HL-60/S4 treated with phorbol 12-myristate 13-acetate at 8.2 ng/mL for 4 days and 3 days (cell line): Measurements from ENCODE around the gene ANKLE2.
"Not testable (repeated sequence)": the region's sequence is repeated elsewhere in the genome, so short reads cannot be mapped to it uniquely, and the experiment has no call there.

Experiments used
- in situ Hi-C: fragments of 300-500 bp; cut with MboI; formaldehyde crosslinking; loops from 2 replicates; pipeline ENCODE4 v1.15.0; 2022; ENCODE audit warnings: low sequenced_read_pairs

The ANKLE2 gene

DNA sequence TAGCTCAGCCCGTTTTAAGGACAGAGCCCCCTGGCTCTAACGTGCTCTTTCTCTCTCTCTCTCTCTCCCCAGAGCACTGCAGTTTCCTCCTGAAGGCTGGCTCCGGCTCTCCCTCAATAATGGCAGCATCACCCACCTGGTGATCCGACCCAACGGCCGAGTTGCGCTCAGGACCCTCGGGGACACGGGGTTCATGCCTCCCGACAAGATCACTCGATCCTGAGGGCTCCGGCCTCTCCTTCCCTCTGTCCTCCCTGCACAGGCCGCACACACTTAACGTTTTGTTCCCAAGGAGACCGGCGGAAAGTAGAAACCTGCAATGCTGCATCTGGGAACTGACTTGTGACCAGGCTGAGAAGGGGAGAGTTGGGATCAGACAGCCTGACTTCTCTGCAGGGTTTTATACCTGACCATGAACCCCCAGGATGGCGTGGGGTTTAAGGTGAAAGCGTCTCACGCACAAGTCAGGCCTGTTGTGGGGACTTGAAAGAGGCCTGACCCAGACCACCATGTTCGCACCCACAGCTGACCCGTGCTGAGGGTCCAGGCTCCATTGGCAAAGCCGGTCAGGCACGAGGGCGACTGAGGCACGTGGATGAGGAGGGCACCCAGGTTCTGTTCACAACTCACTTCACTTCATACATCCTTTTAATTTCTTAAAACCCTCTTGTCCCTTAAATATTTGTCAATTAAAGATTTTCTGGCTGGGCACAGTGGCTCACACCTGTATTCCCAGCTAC, 40.9 kb downstream of the ANKLE2 start:
- in situ Hi-C loops = no loop called here

GRCh38 chr12:132719954-132720324, 41.7 kb downstream of the ANKLE2 start:
- in situ Hi-C loops = no loop called here

GRCh38 chr12:132719141-132719953, 42.3 kb downstream of the ANKLE2 start:
- in situ Hi-C loops = no loop called here

DNA sequence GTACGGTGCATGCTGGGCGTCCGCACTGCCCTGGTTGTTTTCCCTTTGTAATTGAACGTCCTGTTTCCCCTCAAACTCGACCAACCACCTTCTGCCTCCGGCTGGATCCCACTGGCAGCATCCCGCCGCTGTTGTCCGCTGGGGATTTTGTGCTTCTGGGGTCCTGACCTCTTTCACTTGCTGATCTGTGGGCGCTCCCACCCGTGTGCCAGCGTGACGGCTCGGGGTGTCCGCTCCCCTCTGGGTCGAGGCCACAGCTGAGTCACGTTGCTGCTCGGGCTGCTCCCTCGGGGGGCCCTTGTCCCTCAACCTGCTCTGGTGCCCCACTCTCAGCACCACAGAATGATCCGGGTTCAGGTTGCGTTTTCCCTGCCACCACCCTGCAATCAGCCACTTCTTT, 43.0 kb downstream of the ANKLE2 start:
- in situ Hi-C loops = no loop called here

- in situ Hi-C loops = no loop called here
These were observed 43.9 kb downstream of the ANKLE2 start for GRCh38 chr12:132717531-132718387.

- in situ Hi-C loops = no loop called here
These were observed 44.6 kb downstream of the ANKLE2 start for GRCh38 chr12:132717011-132717410.

- in situ Hi-C loops = no loop called here
These were observed 45.3 kb downstream of the ANKLE2 start for GRCh38 chr12:132716356-132716755.

DNA sequence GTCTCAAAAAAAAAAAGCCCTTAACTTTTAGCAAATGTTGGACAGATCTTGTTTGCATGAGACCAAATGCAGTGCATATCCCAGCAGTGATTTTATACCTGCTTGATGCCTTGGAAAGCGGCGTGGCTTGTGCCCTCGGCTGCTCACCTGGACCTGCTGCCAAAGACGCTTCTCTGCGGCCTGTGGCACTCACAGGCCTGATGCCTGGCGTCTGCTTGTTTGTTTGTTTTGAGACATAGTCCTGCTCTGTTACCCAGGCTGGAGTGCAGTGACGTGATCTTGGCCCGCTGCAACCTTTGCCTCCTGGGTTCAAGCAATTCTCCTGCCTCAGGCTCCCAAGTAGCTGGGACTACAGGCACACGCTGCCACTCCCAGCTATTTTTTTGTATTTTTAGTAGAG, 45.8 kb downstream of the ANKLE2 start:
- in situ Hi-C loops = no loop called here

DNA sequence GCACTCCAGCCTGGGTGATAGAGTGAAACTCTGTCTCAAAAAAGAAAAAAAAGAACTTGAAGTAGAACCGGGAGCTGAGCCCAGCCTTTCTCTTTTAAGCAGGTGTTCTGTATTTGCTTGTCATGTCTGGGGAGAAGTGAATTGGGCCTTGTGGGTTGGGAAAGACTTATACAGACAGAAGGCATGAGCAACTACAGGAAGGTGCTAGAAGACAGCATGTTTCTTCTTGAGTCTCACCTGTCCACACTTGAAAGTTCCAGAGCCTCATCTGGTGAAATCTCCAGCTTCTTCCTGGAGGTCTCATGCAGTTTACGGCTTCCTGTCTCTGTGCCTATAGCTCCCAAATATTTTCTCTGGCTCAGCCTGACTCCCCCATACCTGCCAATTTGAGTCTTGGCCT, 48.5 kb downstream of the ANKLE2 start:
- in situ Hi-C loops = no loop called here

GRCh38 chr12:132711080-132711843, 50.4 kb downstream of the ANKLE2 start:
- in situ Hi-C loops = no loop called here

- in situ Hi-C loops = no loop called here
These were observed 51.1 kb downstream of the ANKLE2 start, which contains the start of gene PGAM5 for GRCh38 chr12:132710405-132711079. PGAM5 (plus strand) TSS chr12:132710842; CDS start chr12:132710877, 35 bp downstream.

GRCh38 chr12:132710043-132710404, 51.6 kb downstream of the ANKLE2 start:
- in situ Hi-C loops = no loop called here

DNA sequence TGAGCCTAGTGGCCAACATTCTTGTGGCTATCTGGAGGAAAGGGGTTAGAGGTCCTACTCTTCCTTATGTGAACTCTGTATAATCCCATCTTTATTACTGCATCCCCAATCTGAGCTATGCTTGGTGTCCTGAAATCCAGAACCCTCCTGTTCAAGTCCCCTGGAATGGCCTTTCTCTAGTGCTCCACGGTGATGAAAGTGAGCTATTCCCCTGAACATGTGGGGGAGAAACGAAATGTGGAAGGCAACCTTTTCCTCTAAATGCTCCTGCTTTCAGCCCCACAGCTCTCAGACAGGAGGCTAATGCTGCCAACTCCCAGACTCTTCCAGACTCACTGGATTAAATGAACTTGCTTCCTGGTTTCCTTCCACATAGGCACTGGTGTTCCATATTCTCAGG, 53.5 kb downstream of the ANKLE2 start:
- in situ Hi-C loops = no loop called here

DNA sequence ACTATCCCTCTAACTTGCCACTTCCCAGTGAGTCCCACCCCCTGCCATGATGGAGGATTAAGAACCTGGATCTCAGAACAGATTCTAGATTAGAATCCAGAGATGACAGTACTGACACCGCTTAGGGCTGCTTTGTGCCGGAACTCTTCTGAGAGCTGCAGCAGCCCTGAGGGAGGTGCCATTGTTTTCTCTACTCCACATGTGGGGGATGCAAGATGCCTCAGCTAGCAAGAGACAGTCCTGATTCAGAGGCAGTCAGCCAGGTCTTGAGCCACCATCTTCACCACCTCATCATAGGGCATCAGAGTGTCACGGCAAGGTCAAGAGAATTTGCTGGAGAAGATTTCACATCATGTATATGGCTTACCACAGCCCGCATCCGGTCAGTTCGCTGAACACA, 54.4 kb downstream of the ANKLE2 start:
- in situ Hi-C loops = no loop called here

DNA sequence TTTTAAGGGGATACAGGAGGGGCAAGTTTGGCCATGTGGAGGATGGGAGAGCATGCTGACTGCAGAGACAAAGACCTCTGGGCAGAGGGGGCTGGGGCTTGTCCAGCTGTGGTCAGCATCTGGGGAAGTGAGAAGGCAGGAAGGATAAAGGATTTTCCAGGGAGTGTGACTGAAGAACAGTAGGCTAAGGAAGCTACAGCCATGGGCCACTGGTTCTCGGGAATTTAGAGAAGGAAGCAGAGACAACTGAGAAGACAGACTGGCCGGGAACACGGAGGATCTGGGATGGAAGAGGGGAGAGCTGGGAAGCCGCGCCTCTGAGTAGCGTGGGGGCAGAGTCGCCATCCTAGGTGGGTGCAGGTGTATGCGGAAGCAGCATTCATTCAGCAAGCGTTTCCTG, 58.0 kb downstream of the ANKLE2 start:
- in situ Hi-C loops = no loop called here

- in situ Hi-C loops = no loop called here
These were observed 59.0 kb downstream of the ANKLE2 start for GRCh38 chr12:132702640-132703039.

GRCh38 chr12:132700212-132700822, 61.3 kb downstream of the ANKLE2 start:
- in situ Hi-C loops = no loop called here

DNA sequence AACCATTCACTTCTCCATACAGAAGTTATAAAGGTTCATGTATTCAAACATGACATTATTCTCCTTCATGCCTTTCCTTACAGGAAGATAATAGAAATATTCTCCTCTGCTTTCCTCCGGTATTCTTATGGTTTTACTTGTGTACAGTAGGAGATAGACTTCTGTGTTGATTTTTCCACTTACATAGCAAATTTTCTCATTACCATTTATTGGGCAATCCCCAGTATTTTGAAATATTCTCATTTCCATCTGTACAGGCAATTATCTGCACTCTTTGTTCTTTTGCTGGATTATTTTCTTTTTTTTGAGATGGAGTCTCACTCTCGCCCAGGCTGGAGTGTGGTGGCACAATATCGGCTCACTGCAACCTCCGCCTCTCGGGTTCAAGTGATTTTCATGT, 63.3 kb downstream of the ANKLE2 start:
- in situ Hi-C loops = no loop called here

GRCh38 chr12:132695431-132695830, 66.2 kb downstream of the ANKLE2 start:
- in situ Hi-C loops = no loop called here

DNA sequence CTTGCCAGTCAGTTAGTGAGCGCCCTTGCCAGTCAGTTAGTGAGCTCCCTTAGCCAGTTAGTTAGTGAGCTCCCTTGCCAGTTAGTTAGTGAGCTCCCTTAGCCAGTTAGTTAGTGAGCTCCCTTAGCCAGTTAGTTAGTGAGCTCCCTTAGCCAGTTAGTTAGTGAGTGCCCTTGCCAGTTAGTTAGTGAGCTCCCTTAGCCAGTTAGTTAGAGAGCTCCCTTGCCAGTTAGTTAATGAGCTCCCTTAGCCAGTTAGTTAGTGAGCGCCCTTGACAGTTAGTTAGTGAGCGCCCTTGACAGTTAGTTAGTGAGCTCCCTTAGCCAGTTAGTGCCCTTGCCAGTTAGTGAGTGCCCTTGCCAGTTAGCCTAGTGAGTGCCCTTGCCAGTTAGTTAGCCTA, 66.7 kb downstream of the ANKLE2 start:
- in situ Hi-C loops = not testable (repeated sequence)
